Dermis blood vessel endothelial cell (primary cell): ENCODE data around the gene IFITM2. TPM values are rescaled to one million over a fixed set of nuclear protein-coding genes. Genes with fewer than 3 reads are reported as not detected.
"Not testable (repeated sequence)": the region's sequence is repeated elsewhere in the genome, so short reads cannot be mapped to it uniquely, and the experiment has no call there.

ENCODE experiments used
- DNase-seq: peaks from one replicate; pipeline ENCODE4 v3.0.0; 2010
- total RNA-seq: library from RNA; depleted of rRNA; stranded (reverse); fragments of >200 nt; gene quantifications from 2 replicates; pipeline ENCODE4 v1.2.3, GENCODE V29; 2014

The IFITM2 gene
- total RNA-seq, 1 donor from 2014 or later = 69.8 TPM

DNA sequence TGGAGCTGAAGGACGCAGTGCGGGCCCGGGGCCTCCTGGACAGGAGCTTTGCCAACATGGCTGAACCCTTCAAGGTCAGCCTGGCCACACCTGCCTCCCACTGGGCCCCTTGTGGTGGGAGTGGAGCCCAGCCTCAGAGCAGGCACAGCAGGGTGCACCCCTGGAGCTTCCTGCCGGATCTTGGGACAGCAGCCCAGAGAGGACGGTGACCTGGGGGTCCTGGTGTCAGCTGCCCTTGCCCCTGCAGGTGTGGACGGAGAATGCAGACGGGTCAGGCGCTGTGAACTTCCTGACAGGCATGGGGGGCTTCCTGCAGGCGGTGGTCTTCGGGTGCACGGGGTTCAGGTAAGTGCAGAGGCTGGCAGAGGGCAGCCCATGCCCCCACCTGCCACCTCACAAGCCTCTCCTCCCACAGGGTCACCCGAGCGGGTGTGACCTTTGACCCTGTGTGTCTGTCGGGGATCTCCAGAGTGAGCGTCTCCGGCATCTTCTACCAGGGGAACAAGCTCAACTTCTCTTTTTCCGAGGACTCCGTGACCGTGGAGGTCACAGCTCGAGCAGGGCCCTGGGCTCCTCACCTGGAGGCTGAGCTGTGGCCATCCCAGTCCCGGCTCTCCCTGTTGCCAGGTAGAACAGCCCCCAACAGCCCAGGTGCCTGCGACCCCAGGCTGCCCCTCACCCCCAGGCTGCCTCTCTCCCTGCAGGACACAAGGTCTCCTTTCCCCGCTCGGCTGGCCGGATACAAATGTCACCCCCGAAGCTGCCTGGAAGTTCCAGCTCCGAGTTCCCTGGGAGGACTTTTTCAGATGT, 13.6 kb upstream of the IFITM2 start:
- DNase-seq = no peak

DNA sequence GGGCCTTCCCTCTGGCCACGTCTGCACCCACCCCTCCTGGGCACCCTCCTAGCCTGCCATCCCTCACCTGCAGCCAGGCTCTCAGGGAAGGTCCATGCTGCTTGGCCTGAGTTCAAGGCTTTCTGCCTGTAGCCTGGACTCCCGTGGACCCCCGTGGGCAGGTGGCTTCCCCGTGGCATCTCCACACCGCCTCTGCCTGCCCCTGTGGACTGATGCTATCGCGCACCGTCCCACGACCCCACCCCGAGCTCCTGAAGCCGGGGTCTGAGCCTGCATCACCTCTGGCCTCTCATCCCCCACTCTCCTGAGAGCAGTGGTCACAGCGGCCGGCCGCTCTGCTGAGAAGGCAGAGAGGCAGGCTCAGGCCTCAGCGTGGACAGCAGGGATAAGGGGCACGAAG, 12.8 kb upstream of the IFITM2 start:
- DNase-seq = no peak

DNA sequence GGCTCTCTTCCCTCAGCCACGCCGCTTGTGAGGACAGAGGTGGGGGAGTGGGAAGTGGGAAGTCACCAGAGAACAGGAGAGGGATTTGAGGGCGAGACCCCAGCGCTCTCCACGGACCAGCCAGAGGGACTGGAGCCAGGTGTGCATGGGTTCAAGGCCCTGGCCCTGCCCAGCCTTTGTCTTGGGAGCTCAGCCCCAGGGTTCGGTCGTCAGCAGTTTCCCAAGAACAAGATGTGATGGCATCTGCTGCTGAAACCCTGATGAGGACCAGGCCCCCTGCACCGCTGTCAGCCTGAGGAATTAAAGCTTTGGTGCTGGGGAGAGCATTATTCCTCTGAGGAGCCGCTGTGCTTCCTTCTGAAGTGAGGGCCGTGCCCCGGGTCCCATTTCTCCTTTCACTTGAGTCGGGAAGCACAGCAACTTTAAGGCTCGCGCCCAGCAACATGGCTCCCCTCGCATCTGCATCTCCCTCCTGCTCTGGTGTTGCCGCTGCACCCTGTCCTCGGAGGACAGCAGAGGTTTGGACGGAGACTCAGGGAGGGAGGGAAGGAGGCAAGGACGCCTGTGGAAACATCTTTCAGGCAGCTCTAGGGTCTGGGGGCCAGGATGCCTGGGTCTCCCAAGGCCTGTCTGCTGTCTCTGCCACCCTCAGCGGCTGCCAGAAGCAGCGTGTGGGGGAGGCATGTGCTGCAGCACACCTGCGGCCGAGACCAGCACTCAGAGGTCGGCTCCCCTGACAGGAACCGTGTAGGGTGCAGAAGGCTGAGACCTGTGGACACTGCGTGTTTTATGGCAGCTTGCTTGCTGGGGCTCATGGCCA, 12.1 kb upstream of the IFITM2 start:
- DNase-seq = no peak

- DNase-seq = no peak
Measured at GRCh38 chr11:296171-297050, 11.2 kb upstream of the IFITM2 start.

DNA sequence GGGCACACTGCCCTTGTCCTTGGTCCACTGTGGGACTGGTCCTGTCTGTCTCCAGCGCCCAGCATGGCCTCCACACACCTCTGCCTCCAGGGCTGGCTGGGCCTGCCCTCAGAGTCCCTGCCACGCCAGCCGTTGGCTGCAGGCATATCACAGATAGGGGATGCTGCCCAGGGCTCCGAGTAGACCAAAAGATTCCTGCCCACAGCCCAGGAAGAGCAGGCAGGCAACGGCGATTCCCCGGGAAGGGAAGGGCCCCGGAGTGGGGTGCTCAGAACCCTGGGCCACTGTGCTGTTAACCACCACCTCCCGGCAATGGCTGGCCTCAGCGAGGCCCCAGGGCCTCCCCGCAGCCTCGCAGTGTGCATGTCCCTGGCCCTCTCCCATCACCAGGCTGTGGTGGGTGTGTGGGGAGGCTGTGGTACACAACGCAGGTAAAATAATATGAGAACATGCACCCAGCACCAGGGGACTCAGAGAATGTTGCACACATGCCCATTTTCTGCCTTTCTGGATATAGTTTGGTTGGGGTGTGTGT, 10.5 kb upstream of the IFITM2 start:
- no peak for DNase-seq

- no peak for DNase-seq
Measured at GRCh38 chr11:297586-298405, 9.8 kb upstream of the IFITM2 start.

GRCh38 chr11:298406-299065, 9.1 kb upstream of the IFITM2 start:
- DNase-seq = peak; percentile 26

GRCh38 chr11:299081-299891, 8.3 kb upstream of the IFITM2 start, which contains the start of gene IFITM5:
IFITM5 (minus strand) TSS chr11:299526; CDS start chr11:299490, 36 bp downstream.
- no peak for DNase-seq

- DNase-seq = peak; percentile 34
Measured at GRCh38 chr11:299951-300735, 7.5 kb upstream of the IFITM2 start.

DNA sequence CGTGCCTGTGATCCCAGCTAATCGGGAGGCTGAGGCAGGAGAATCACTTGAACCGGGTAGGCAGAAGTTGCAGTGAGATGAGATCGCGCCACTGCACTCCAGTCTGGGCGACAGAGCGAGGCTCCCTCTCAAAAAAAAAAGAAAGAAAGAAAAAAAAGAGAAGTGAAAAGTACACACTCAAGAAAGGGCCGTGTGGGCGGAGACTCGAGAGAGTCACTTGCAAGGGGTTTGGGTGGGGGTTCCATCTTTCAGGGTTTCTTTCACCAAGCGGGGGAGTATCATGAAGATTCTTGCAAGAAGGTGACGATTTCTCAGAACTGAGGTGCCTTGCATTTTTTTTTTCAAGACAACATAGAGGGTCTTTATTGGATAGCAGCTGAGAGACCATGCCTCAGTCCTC, 4.3 kb upstream of the IFITM2 start:
- no peak for DNase-seq

DNA sequence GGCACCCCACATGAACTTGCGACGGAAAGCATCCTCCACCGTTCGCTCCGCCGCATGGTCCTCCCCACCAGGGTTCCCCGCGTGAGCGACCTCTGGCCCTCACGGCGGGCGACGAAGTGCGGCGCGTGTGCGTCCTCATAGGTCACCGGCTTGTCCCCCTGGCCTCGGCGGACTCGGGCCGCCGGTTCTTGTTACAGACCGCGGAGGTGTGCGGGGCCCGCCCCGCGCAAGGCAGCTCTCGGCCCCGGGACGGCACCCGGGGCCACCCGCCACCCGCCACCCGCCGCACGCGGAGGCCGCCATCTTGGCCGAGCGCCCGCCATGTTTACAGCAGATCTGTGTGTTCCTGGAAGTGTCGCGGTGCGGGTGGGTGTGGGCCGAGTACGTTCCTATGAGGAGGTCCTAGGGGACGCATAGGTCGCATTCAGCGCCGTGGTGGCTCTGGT, 3.5 kb upstream of the IFITM2 start:
- no peak for DNase-seq

GRCh38 chr11:304915-305843, 2.4 kb upstream of the IFITM2 start:
- peak; percentile 85 for DNase-seq

DNA sequence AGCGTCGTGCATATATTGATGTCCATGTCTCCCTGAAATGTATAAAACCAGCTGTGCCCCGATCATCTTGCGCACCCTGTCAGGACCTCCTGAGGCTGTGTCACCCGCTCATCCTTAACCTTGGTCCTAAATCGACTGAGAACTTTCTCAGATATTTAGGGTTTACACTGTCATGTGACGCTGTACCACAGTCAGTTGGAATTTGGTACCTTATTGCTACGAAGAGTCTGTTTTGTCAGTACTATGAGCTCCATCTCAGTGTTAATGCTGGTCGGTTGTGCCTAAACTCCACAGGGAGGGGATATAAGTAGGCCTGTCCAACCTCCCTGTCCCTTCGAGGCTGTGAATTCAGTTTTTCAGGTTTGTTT, 1.8 kb upstream of the IFITM2 start:
- DNase-seq = no peak

GRCh38 chr11:306645-307371, 808 bp upstream of the IFITM2 start:
- DNase-seq = no peak

- not testable (repeated sequence) for DNase-seq
Measured at GRCh38 chr11:308740-309665, 1.4 kb downstream of the IFITM2 start.

DNA sequence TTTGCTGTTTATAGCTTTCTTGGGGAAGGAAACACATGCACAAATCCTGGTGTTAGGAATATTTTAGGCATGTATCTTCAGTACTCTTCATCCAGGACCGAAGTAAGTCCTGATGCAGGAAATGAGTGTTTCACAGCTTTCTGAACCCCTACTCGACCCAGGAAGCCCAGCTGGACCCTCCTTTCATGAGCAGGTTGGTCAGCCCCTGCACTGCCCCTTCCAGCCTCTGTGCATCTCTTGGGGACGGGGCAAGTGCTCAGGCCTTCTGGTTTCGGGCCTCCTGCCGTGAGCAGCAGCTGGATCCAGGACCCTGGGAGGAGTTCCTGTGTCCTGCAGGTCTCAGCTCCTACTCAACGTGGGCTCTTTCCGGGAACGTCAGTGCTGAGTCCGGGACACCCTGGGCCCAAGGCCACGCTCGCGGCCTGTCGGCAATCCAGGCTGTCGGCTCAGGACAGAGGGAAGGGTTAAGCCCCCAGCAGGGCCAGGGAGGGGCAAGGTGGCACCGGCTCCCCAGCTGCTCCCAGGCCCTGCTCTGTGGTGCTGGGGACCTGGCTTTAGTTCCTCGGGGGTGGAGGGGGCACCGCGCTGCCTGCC, 2.5 kb downstream of the IFITM2 start:
- DNase-seq = peak; percentile 34
